PC-9 (cell line): Measurements from ENCODE around the gene VWA8.

Source experiments
- CTCF ChIP-seq: fragments of 200-600 bp; sonication (generic); conservative IDR thresholded peaks from 2 replicates; pipeline ENCODE4 v1.6.1; 2017; ENCODE audit warnings: mixed run types, antibody characterized with exemption, mild to moderate bottlenecking, moderate library complexity
- EZH2 ChIP-seq: fragments of 200-600 bp; sonication (generic); IDR thresholded peaks from 2 replicates; pipeline ENCODE4 v1.8.0; 2017; ENCODE audit warnings: antibody characterized with exemption, low read depth

GRCh38 chr13:41766439-41766838, 194.5 kb downstream of the VWA8 start:
- TF ChIP-seq CTCF (no peak), EZH2 (no peak)
